Endodermal cell (in vitro differentiated cells): ENCODE data around the gene CD36. TPM values are rescaled to one million over a fixed set of nuclear protein-coding genes. Genes with fewer than 3 reads are reported as not detected.

ENCODE experiments used
- DNase-seq: peaks from one replicate; pipeline ENCODE4 v3.0.0-alpha.2; 2017
- H3K27ac ChIP-seq: 2 replicates; pipeline ENCODE4 v1.5.1; 2013; ENCODE audit warnings: mild to moderate bottlenecking, low read depth, low read length, moderate library complexity
- H3K27me3 ChIP-seq: 2 replicates; pipeline ENCODE4 v1.6.1; 2013; ENCODE audit warnings: mild to moderate bottlenecking, low read length, moderate library complexity; ENCODE audit not compliant: insufficient read depth, control insufficient read depth, poor library complexity, severe bottlenecking
- H3K36me3 ChIP-seq: 2 replicates; pipeline ENCODE4 v1.7.0; 2013; ENCODE audit warnings: mild to moderate bottlenecking, low read length, moderate library complexity; ENCODE audit not compliant: control insufficient read depth, insufficient read depth
- H3K4me1 ChIP-seq: one replicate; pipeline ENCODE4 v1.7.0; 2013; ENCODE audit warnings: low read length; ENCODE audit not compliant: control insufficient read depth, insufficient read depth
- H3K4me3 ChIP-seq: 2 replicates; pipeline ENCODE4 v1.5.1; 2013; ENCODE audit warnings: mild to moderate bottlenecking, low read length, moderate library complexity
- H3K9ac ChIP-seq: 2 replicates; pipeline ENCODE4 v1.6.1; 2013; ENCODE audit warnings: mild to moderate bottlenecking, low read length, moderate library complexity; ENCODE audit not compliant: poor library complexity, severe bottlenecking; ENCODE audit errors: extremely low read depth
- H3K9me3 ChIP-seq: 2 replicates; pipeline ENCODE4 v1.6.1; 2013; ENCODE audit warnings: mild to moderate bottlenecking, low read length, moderate library complexity; ENCODE audit not compliant: control insufficient read depth
- H3K27ac Mint-ChIP-seq: 2 replicates; pipeline ENCODE4 v1.8.0; 2020; ENCODE audit warnings: mixed read lengths
- H3K27me3 Mint-ChIP-seq: 2 replicates; pipeline ENCODE4 v1.8.0; 2021; ENCODE audit warnings: mild to moderate bottlenecking, mixed read lengths; ENCODE audit not compliant: insufficient read depth
- H3K36me3 Mint-ChIP-seq: 2 replicates; pipeline ENCODE4 v1.8.0; 2020; ENCODE audit warnings: low read depth, mixed read lengths
- H3K4me1 Mint-ChIP-seq: 2 replicates; pipeline ENCODE4 v1.8.0; 2020; ENCODE audit warnings: mixed read lengths
- H3K4me3 Mint-ChIP-seq: 2 replicates; pipeline ENCODE4 v1.8.0; 2020; ENCODE audit warnings: mild to moderate bottlenecking, moderate library complexity, mixed read lengths
- H3K9me3 Mint-ChIP-seq: 2 replicates; pipeline ENCODE4 v1.8.0; 2020; ENCODE audit warnings: mild to moderate bottlenecking, mixed read lengths
- CTCF ChIP-seq: fragments of 200-600 bp; sonication (generic); conservative IDR thresholded peaks from 2 replicates; pipeline ENCODE4 v1.5.0; 2021; ENCODE audit warnings: antibody characterized with exemption, mild to moderate bottlenecking
- WGBS, 2 experiments: methylation state at CpG; one replicate each; pipeline versions ENCODE4 v1.1.5 to v1.1.7; 2013; ENCODE audit warnings: missing lambda C conversion rate in 2 of 2, mixed read lengths in 1 of 2; ENCODE audit not compliant: insufficient coverage in 1 of 2, insufficient read length in 1 of 2; 5-methylcytosine and 5-hydroxymethylcytosine counted together
- long read RNA-seq, 4 experiments: library from polyadenylated mRNA in 2 of 4; library from RNA in 1 of 4; library from capped mRNA in 1 of 4; stranded (forward) in 3 of 4; unstranded in 1 of 4; transcript quantifications; one replicate each; pipeline ENCODE4 v2.0.0, GENCODE V29; 2020 to 2021; ENCODE audit warnings: inconsistent platforms in 1 of 4
- polyA plus RNA-seq, 2 experiments: library from polyadenylated mRNA; stranded (reverse); fragments of 50-300 nt; gene quantifications; one replicate each; pipeline ENCODE4 v1.2.3, GENCODE V29; 2013
- total RNA-seq, 2 donors: library from RNA; stranded (reverse); fragmentation: NEBNext Ultra II Directional in 1 of 2; extraction: Animal tissue kit (Norgen Biotek cat#: 25700) in 1 of 2; gene quantifications; 2 replicates in 1 of 2; 3 replicates in 1 of 2; pipeline ENCODE4 v1.2.1, GENCODE V29; 2021

The CD36 gene
- under 1 TPM; 0.18 to 0.29 TPM for total RNA-seq
- polyA plus RNA-seq (2013, experiment 1 of 2): 1.4 TPM
- polyA plus RNA-seq (2013, experiment 2 of 2): 0.54 TPM
- long read RNA-seq, experiment 1: 0 reads
- long read RNA-seq, experiment 2: 0 reads
- long read RNA-seq, experiment 3: 0 reads
- long read RNA-seq, experiment 4, partial matches to known transcripts: 0 of 1 reads
- long read RNA-seq, experiment 4, other reads (novel, unspliced or antisense): 1 of 1 reads

GRCh38 chr7:80637911-80638765 lies at the start of gene CD36:
TSS of gene CD36 (plus strand) at chr7:80638642. CDS start at chr7:80646741, 8,099 bp downstream.
- H3K9me3 Mint-ChIP-seq: no peaks in the 10 kb centered on the region

DNA sequence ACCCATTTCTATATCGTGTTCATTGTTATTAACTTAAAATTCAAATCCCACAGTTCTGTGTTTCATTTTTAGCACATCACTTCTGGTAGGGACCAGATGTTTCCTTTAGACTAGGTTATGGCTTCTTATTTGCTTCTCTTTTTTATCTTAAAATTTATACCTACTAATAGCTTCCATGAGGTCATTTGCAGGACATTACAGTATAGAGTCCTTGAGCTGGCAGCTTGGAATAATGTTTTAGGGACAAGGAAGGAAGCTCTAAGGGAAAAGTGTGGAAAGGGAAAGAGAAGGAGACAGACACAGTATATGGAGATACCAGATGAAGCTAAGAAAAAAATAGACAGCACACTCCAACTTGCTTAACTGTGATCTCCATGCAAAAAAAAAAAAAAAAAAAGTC lies 48.8 kb upstream of the CD36 start:
- no peaks in the 10 kb centered on the region for H3K36me3 ChIP-seq
- WGBS, 2 experiments: 40 to 76% methylated on average over 1 of the region's 1 CpG
- no peak overlapping the region for H3K9ac ChIP-seq
- no peak overlapping the region for H3K4me3 ChIP-seq
- H3K4me1 Mint-ChIP-seq: no peaks in the 10 kb centered on the region
- no peaks in the 10 kb centered on the region for H3K36me3 Mint-ChIP-seq
- H3K4me1 ChIP-seq: no peaks in the 10 kb centered on the region
- no peaks in the 10 kb centered on the region for H3K9me3 ChIP-seq
- H3K27me3 ChIP-seq: no peaks in the 10 kb centered on the region
- H3K27me3 Mint-ChIP-seq: no peaks in the 10 kb centered on the region
- no peak overlapping the region for H3K4me3 Mint-ChIP-seq
- no peak for DNase-seq
- H3K27ac Mint-ChIP-seq: no peak overlapping the region
- no peaks in the 10 kb centered on the region for H3K9me3 Mint-ChIP-seq
- no peak for TF ChIP-seq CTCF
- no peak overlapping the region for H3K27ac ChIP-seq

More at GRCh38 chr7:80637911-80638765, at the start of gene CD36:
- Histone ChIP-seq H3K36me3 (no peaks in the 10 kb centered on the region), H3K27me3 (no peaks in the 10 kb centered on the region), H3K9ac (no peak within 1 kb of the TSS), H3K4me1 (no peaks in the 10 kb centered on the region), H3K4me3 (no peak within 1 kb of the TSS), H3K9me3 (no peaks in the 10 kb centered on the region), H3K27ac (no peak within 1 kb of the TSS)
- H3K27me3 Mint-ChIP-seq: no peaks in the 10 kb centered on the region
- H3K27ac Mint-ChIP-seq: no peak within 1 kb of the TSS
- DNase-seq: no peak
- no peaks in the 10 kb centered on the region for H3K36me3 Mint-ChIP-seq
- H3K4me1 Mint-ChIP-seq: no peaks in the 10 kb centered on the region
- no peak for TF ChIP-seq CTCF
- H3K4me3 Mint-ChIP-seq: no peak within 1 kb of the TSS
- WGBS, 2 experiments: 81 to 98% methylated on average over 3 of the region's 4 CpGs

- H3K9me3 ChIP-seq: no peaks in the 10 kb centered on the region
- 86 to 88% methylated on average over 1 of the region's 1 CpG for WGBS, 2 experiments
- no peaks in the 10 kb centered on the region for H3K4me1 ChIP-seq
- no peaks in the 10 kb centered on the region for H3K9me3 Mint-ChIP-seq
- H3K4me3 Mint-ChIP-seq: no peak overlapping the region
- no peak overlapping the region for H3K27ac ChIP-seq
- no peaks in the 10 kb centered on the region for H3K36me3 Mint-ChIP-seq
- H3K27me3 Mint-ChIP-seq: no peaks in the 10 kb centered on the region
- no peak overlapping the region for H3K27ac Mint-ChIP-seq
- no peaks in the 10 kb centered on the region for H3K27me3 ChIP-seq
- H3K36me3 ChIP-seq: no peaks in the 10 kb centered on the region
- no peaks in the 10 kb centered on the region for H3K4me1 Mint-ChIP-seq
- no peak for DNase-seq
- no peak overlapping the region for H3K4me3 ChIP-seq
- TF ChIP-seq CTCF: no peak
- H3K9ac ChIP-seq: no peak overlapping the region
Observed at GRCh38 chr7:80591654-80592053, 46.8 kb upstream of the CD36 start.
